HepG2 (cell line): ENCODE results near the gene ZDHHC19. TPM values are rescaled to one million over a fixed set of nuclear protein-coding genes. Genes with fewer than 3 reads are reported as not detected.

Experiments
- ATAC-seq: fragments of 200-7000 bp; cut with Tn5 transposase; 3 replicates; pipeline ENCODE4 v1.9.1; 2020; ENCODE audit warnings: mild to moderate bottlenecking, moderate library complexity
- BruUV-seq: library from RNA; stranded (reverse); fragments of 400-500 nt; replicated peaks from 2 replicates; lab custom pipeline; 2021; lab: Mats Ljungman, UMichigan
- CTCF ChIA-PET: fragments of 300-600 bp; formaldehyde crosslinking; extraction: SDS; loops from one replicate; lab custom pipeline; 2021; ENCODE audit warnings: low total read pairs, inconsistent platforms, low intra/inter-chr PET ratio; lab: Yijun Ruan, JAX
- POLR2A ChIA-PET: fragments of 350-600 bp; sonication (Branson Sonifier 250); formaldehyde crosslinking; loops from one replicate; lab custom pipeline; 2020; ENCODE audit warnings: antibody characterized with exemption, inconsistent platforms; lab: Yijun Ruan, JAX
- DNase-seq: peaks from one replicate; pipeline ENCODE4 v3.0.0-alpha.2; 2015; ENCODE audit warnings: low spot score
- FAIRE-seq: peaks from 3 replicates; lab custom pipeline; 2011; peaks lifted over from hg19 to GRCh38; lab: Jason Lieb, UNC
- H2AFZ ChIP-seq: one replicate; pipeline ENCODE4 v1.6.1; 2011; ENCODE audit warnings: low read length, inconsistent platforms
- H3K27ac ChIP-seq: fragments of 300-600 bp; 3 replicates; pipeline ENCODE4 v1.8.0; 2011; ENCODE audit warnings: mixed run types, mild to moderate bottlenecking, mixed read lengths, low read length, inconsistent platforms; ENCODE audit not compliant: insufficient read depth; ENCODE audit errors: extremely low read length
- H3K27me3 ChIP-seq, 2 experiments: fragments of 200-600 bp in 1 of 2; 2 replicates in 1 of 2; 3 replicates in 1 of 2; pipeline versions ENCODE4 v1.6.0 to v1.8.0; 2011; ENCODE audit warnings: low read length in 2 of 2, mild to moderate bottlenecking in 2 of 2, moderate library complexity in 2 of 2, inconsistent platforms in 1 of 2; ENCODE audit not compliant: insufficient read depth in 2 of 2, control insufficient read depth in 1 of 2
- H3K36me3 ChIP-seq, 2 experiments: fragments of 200-600 bp in 1 of 2; replicated peaks in 1 of 2; 2 replicates in 1 of 2; 3 replicates in 1 of 2; pipeline versions ENCODE4 v1.5.1 to v1.8.0; 2011; ENCODE audit warnings: low read length in 2 of 2, inconsistent platforms in 1 of 2; ENCODE audit not compliant: insufficient read depth in 2 of 2, control insufficient read depth in 1 of 2
- H3K4me1 ChIP-seq: 2 replicates; pipeline ENCODE4 v1.5.1; 2012; ENCODE audit warnings: low read length, inconsistent platforms; ENCODE audit not compliant: insufficient read depth
- H3K4me2 ChIP-seq: 2 replicates; pipeline ENCODE4 v1.6.0; 2011; ENCODE audit warnings: low read depth, low read length, inconsistent platforms
- H3K4me3 ChIP-seq, 3 experiments: fragments of 200-600 bp in 1 of 3; sonication (generic), shearing (Covaris generic) in 1 of 3; replicated peaks in 1 of 3; 2 replicates each; pipeline ENCODE4 v1.5.1; 2011 to 2016; ENCODE audit warnings: low read length in 3 of 3, inconsistent platforms in 2 of 3, low read depth in 2 of 3, mild to moderate bottlenecking in 2 of 3, control low read depth in 1 of 3, mixed read lengths in 1 of 3; ENCODE audit not compliant: insufficient read depth in 1 of 3
- H3K79me2 ChIP-seq: one replicate; pipeline ENCODE4 v1.6.1; 2011; ENCODE audit warnings: low read length, inconsistent platforms; ENCODE audit not compliant: insufficient read depth
- H3K9ac ChIP-seq: 2 replicates; pipeline ENCODE4 v1.6.0; 2011; ENCODE audit warnings: mild to moderate bottlenecking, low read depth, low read length, inconsistent platforms; ENCODE audit not compliant: insufficient read depth
- H3K9me3 ChIP-seq: 2 replicates; pipeline ENCODE4 v1.5.1; 2012; ENCODE audit warnings: mild to moderate bottlenecking, low read length
- H4K20me1 ChIP-seq: 2 replicates; pipeline ENCODE4 v1.6.0; 2011; ENCODE audit warnings: inconsistent platforms, mild to moderate bottlenecking, low read length, moderate library complexity; ENCODE audit not compliant: insufficient read depth
- ARNT ChIP-seq: fragments of 450-650 bp; IDR thresholded peaks from 2 replicates; pipeline ENCODE4 v1.6.1; 2017
- CTCF ChIP-seq: sonication (generic); formaldehyde crosslinking; IDR thresholded peaks from 2 replicates; pipeline ENCODE4 v1.5.0; 2020; ENCODE audit warnings: mild to moderate bottlenecking, missing genetic modification reagents, moderate library complexity
- DBP ChIP-seq: sonication (generic); formaldehyde crosslinking; IDR thresholded peaks from 2 replicates; pipeline ENCODE4 v1.4.0; 2020; ENCODE audit warnings: missing genetic modification reagents; ENCODE audit errors: not compliant biosample characterization
- ETV5 ChIP-seq: IDR thresholded peaks from 2 replicates; pipeline ENCODE4 v1.6.1; 2018; ENCODE audit warnings: missing biosample characterization, missing genetic modification reagents, inconsistent platforms, borderline replicate concordance
- GATA4 ChIP-seq: sonication (generic); IDR thresholded peaks from 2 replicates; pipeline ENCODE4 v1.6.1; 2016; ENCODE audit warnings: antibody characterized with exemption, low read depth, borderline replicate concordance
- HOXD1 ChIP-seq: sonication (generic); formaldehyde crosslinking; IDR thresholded peaks from 2 replicates; pipeline ENCODE4 v1.5.0; 2020; ENCODE audit warnings: missing genetic modification reagents
- IKZF4 ChIP-seq: sonication (generic); formaldehyde crosslinking; IDR thresholded peaks from 2 replicates; pipeline ENCODE4 v1.5.1; 2020; ENCODE audit warnings: borderline replicate concordance, mild to moderate bottlenecking, low read depth, missing genetic modification reagents; ENCODE audit errors: not compliant biosample characterization
- MIXL1 ChIP-seq: IDR thresholded peaks from 2 replicates; pipeline ENCODE4 v1.6.1; 2016
- STAG1 ChIP-seq: sonication (generic); formaldehyde crosslinking; IDR thresholded peaks from 2 replicates; pipeline ENCODE4 v1.4.0; 2020; ENCODE audit warnings: missing genetic modification reagents
- TARDBP ChIP-seq: sonication (generic); formaldehyde crosslinking; IDR thresholded peaks from 2 replicates; pipeline ENCODE4 v1.8.0; 2022; ENCODE audit warnings: mild to moderate bottlenecking, missing genetic modification reagents
- TIGD3 ChIP-seq: sonication (generic); formaldehyde crosslinking; IDR thresholded peaks from 2 replicates; pipeline ENCODE4 v1.5.1; 2020; ENCODE audit warnings: mild to moderate bottlenecking, missing genetic modification reagents, borderline replicate concordance
- TRAFD1 ChIP-seq: sonication (generic); formaldehyde crosslinking; IDR thresholded peaks from 2 replicates; pipeline ENCODE4 v1.5.1; 2020; ENCODE audit warnings: missing genetic modification reagents, mild to moderate bottlenecking, borderline replicate concordance
- ZFX ChIP-seq: sonication (generic); formaldehyde crosslinking; IDR thresholded peaks from 2 replicates; pipeline ENCODE4 v1.4.0; 2020; ENCODE audit warnings: mild to moderate bottlenecking, low read depth, missing genetic modification reagents, moderate library complexity
- ZNF281 ChIP-seq: sonication (generic); formaldehyde crosslinking; IDR thresholded peaks from 2 replicates; pipeline ENCODE4 v1.4.0; 2020; ENCODE audit warnings: missing genetic modification reagents, borderline replicate concordance
- ZNF562 ChIP-seq: sonication (generic); formaldehyde crosslinking; IDR thresholded peaks from 2 replicates; pipeline ENCODE4 v1.8.0; 2022; ENCODE audit warnings: missing genetic modification reagents, borderline replicate concordance
- WGBS: methylation state at CpG from one replicate; pipeline ENCODE4 v1.1.6; 2017; ENCODE audit warnings: low lambda C conversion rate; 5-methylcytosine and 5-hydroxymethylcytosine counted together
- in situ Hi-C: cut with HindIII; loops from 2 replicates; pipeline ENCODE4 v1.10.0; 2017; ENCODE audit warnings: low pct_unique_long_range_greater_than_20kb; ENCODE audit not compliant: extremely low pct_ligation_motif_present
- intact Hi-C: fragments of 100-400 bp; cut with micrococcal nuclease; formaldehyde crosslinking; loops from one replicate; pipeline ENCODE4 v1.10.0; 2022; ENCODE audit not compliant: unreplicated experiment
- polyA plus RNA-seq, 8 experiments: library from polyadenylated mRNA; depleted of rRNA in 3 of 8; stranded (reverse) in 7 of 8; unstranded in 1 of 8; fragments of >200 nt; fragmentation: Illumina TruSeq in 4 of 8; extraction: Trizol in 4 of 8; gene quantifications; 2 replicates each; pipeline versions ENCODE4 v1.2.1 to v1.2.3, GENCODE V29; 2011 to 2016; ENCODE audit warnings: low read depth in 4 of 8, missing spikeins in 1 of 8, mixed read lengths in 1 of 8; ENCODE audit not compliant: insufficient read depth in 1 of 8
- total RNA-seq, 5 experiments: library from RNA; depleted of rRNA; stranded (reverse); fragments of >200 nt; fragmentation: Illumina TruSeq; extraction: Trizol; gene quantifications; 2 replicates each; pipeline ENCODE4 v1.2.3, GENCODE V29; 2016; ENCODE audit warnings: low read depth in 1 of 5

The ZDHHC19 gene
- total and polyA plus RNA-seq, 2 of the 13 experiments (the other 11 are each of a cell fraction or from before 2014, with no cell fraction given) = 0.22 to 0.53 TPM

- no peak for FAIRE-seq
- Histone ChIP-seq H3K4me2 (peak overlapping the region; percentile 56), H4K20me1 (no peaks in the 10 kb centered on the region), H3K36me3 (no peaks in the 10 kb centered on the region), H3K4me1 (peaks cover 58% of the 10 kb centered on the region), H3K27ac (no peak overlapping the region), H3K79me2 (no peaks in the 10 kb centered on the region), H3K9ac (peak overlapping the region; percentile 34; the same call in 1 of the 2 replicates), H3K4me3 (peak overlapping the region in 1 of 3 experiments; percentile 48; a peak in 1 of 6 replicates), H2AFZ (peak overlapping the region; percentile 15), H3K27me3 (peaks cover 3 to 47% of the 10 kb centered on the region in 2 experiments; a peak in 4 of 5 replicates), H3K9me3 (no peaks in the 10 kb centered on the region)
- peak; percentile 49 for ATAC-seq
- ChIA-PET POLR2A (no interaction called here), CTCF (interaction anchor here (0.7 kb wide), 1 partner anchor 10 kb away, joined by 3 read pairs; no protein-coding TSS in a partner anchor)
- intact Hi-C loops (no loop called here), in situ Hi-C loops (loop anchor here (5.0 kb wide), 1 partner anchor 170 kb away; no protein-coding TSS in a partner anchor)
- peak; percentile 35 for DNase-seq
- BruUV-seq = no TSS peak
- WGBS = 24% methylated on average over 4 of the region's 11 CpGs
- TF ChIP-seq DBP (CRISPR knock-in tag) (no peak), ZNF281 (no peak), IKZF4 (CRISPR knock-in tag) (no peak), STAG1 (CRISPR knock-in tag) (peak; percentile 55), ETV5 (peak; percentile 30; the same call in 1 of the 2 replicates), ZFX (peak; percentile 90), GATA4 (no peak), ZNF562 (CRISPR knock-in tag) (no peak), CTCF (CRISPR knock-in tag) (peak; percentile 63), TARDBP (CRISPR knock-in tag) (peak; percentile 47; the same call in 1 of the 2 replicates), ARNT (no peak), MIXL1 (CRISPR knock-in tag) (0 out of 2 replicates have a peak, but pooled peaks have one; percentile 31), TRAFD1 (CRISPR knock-in tag) (no peak), TIGD3 (CRISPR knock-in tag) (no peak), HOXD1 (CRISPR knock-in tag) (no peak)
These were observed 19.1 kb downstream of the ZDHHC19 start for GRCh38 chr3:196192036-196192523.
